Posterior vena cava (tissue), 2 donors: ENCODE results near the gene WDFY4. TPM values are rescaled to one million over a fixed set of nuclear protein-coding genes. Genes with fewer than 3 reads are reported as not detected.
A peak's percentile ranks its signal among the peaks of the same experiment; 100 is the strongest.

Experiments
- DNase-seq: peaks from one replicate; pipeline ENCODE4 v3.0.0-alpha.2; 2020; ENCODE audit warnings: low spot score
- intact Hi-C, 2 donors: fragments of 100-400 bp; cut with DNase I; formaldehyde crosslinking; loops; one replicate each; pipeline versions ENCODE4 v1.14.1 to v1.14.2; 2022 to 2023
- total RNA-seq, 2 donors: library from RNA; stranded (reverse); fragmentation: NEBNext Ultra II Directional; extraction: Animal tissue kit (Norgen Biotek cat#: 25700); gene quantifications; one replicate each; pipeline ENCODE4 v1.2.1, GENCODE V29; 2021
- donor health status: DM: yes; HTN: yes; CAD: no.
- donor health status: DM: yes; HTN: yes; CAD: no.

The WDFY4 gene
- total RNA-seq, 2 donors from 2014 or later, result 6.8 to 13.2 TPM

DNA sequence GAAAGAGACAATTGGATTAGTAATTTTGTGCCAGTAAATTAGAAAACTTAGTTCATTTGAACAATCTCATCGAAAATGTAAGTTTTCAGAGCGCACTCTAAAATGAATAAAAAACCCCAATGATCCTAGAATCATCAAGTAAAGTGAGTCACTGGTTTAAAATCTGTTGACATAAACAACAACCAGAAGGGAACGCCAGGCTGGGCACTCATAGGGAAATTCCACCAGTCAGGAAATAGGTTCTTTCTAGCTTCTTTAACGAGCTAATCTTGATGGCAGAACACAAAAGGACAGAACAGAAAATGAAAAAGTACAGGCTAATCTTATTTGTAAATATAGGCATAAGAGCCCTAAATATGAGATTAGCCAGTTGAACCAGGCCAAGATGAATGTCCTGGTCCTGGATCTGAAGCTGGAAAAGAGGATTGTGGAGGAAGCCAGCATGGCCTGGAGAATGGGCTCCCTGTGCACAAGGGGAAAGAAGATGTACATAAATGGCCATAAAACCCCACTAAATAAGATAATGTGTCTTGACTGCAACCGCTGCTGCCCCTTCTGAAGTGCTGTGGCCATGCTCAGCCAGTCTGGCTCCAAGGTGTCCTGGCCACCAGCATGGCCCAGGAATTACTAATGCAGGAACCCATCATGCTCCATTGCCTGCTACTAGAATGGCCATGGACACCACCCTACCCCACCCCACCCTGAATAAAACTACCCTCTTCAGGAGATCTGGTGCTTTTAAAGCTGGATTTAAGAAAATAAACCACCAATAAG is 114.0 kb downstream of the WDFY4 start:
- DNase-seq, result no peak
- intact Hi-C loops, result no loop called here

DNA sequence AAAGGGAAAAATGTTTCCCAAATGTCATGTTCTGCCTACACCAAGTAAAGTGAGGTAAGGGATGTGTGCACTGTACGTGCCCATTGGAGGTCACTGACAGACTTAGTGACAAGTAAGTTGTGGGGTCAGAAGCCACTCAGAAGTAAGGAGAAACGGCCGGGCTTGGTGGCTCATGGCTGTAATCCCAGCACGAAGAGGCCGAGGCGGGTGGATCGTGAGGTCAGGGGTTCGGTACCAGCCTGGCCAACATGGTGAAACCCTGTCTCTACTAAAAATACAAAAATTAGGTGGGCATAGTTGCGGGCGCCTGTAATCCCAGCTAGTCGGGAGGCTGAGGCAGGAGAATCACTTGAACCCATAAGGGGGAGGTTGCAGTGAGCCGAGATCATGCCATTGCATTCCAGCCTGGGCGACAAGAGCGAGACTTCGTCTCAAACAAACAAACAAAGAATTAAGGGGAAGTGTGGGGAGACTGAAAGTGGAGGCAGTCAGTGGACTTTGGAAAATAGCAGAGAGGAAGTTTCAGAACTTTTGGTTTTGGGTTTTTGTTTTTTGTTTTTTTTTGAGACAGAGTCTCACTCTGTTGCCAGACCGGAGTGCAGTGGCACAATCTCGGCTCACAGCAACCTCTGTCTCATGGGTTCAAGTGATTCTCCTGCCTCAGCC is 114.8 kb downstream of the WDFY4 start:
- intact Hi-C loops, result no loop called here
- no peak for DNase-seq

DNA sequence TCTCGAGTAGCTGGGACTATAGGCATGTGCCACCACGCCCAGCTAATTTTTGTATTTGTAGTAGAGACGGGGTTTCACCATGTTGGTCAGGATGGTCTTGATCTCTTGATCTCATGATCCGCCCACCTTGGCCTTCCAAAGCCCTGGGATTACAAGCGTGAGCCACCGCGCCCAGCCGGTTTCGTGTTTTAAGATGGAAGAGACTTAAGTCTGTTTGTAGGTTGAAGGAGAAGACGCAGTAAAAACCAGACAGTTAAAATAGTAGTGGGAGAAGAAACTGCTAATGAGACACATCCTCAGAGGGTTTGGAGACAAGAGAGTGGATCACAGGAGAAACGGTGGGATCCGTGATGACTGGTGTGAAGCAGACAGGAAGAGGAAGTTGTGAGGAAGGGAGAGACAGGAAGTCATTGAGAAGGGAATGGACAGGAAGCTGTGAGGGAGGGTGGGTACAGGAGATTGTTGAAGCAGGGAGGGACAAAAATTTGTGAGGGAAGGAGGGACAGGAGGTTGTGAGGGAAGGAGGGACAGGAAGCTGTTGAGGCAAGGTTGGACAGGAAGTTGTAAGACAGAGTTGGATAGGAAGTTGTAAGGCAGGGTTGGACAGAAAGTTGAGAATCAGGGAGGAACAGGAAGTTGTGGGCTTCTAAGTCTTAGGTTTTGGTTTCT is 115.5 kb downstream of the WDFY4 start:
- no peak for DNase-seq
- intact Hi-C loops, result no loop called here

DNA sequence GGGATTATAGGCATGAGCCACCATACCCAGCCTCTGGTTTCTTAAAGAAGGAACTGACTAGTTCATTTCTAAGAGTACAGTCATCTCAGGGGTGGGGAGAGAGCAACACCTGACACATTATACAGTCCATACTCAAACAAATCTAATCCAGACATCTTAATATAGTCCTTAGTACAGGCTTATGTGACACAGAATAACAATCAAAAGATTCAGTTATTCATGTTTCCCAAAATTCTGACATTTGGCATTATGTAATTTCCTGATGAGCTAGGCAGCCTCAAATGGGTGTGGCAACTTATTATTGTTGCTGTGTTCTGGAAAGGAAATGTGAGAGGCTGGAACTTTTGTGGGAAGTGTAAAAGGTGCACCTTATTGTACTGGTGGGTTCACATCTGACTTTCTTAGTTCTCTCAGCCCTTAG is 116.3 kb downstream of the WDFY4 start:
- no peak for DNase-seq
- intact Hi-C loops, result no loop called here

DNA sequence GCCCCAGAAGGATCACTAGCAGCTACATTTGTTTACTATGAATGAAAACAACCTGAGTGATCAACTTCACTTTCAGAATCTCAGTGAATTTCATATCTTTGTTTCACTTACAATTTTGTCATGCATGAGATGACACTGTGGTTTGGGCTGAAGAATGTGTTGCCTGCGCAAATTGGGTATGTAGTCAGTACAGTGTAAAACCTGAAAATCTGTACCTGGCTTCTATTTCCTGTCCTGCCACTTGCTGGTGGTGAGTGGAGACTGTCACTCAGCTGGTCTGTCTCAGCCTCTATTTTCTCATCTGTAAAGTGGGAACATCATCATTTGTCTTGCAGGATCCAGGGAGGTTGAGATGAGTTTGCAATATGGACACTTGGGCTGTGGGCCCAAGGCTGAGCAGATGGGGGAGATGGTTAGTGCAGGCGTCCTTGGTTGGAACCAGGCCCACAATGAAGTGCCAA is 118.0 kb downstream of the WDFY4 start:
- intact Hi-C loops, result no loop called here
- DNase-seq, result no peak

DNA sequence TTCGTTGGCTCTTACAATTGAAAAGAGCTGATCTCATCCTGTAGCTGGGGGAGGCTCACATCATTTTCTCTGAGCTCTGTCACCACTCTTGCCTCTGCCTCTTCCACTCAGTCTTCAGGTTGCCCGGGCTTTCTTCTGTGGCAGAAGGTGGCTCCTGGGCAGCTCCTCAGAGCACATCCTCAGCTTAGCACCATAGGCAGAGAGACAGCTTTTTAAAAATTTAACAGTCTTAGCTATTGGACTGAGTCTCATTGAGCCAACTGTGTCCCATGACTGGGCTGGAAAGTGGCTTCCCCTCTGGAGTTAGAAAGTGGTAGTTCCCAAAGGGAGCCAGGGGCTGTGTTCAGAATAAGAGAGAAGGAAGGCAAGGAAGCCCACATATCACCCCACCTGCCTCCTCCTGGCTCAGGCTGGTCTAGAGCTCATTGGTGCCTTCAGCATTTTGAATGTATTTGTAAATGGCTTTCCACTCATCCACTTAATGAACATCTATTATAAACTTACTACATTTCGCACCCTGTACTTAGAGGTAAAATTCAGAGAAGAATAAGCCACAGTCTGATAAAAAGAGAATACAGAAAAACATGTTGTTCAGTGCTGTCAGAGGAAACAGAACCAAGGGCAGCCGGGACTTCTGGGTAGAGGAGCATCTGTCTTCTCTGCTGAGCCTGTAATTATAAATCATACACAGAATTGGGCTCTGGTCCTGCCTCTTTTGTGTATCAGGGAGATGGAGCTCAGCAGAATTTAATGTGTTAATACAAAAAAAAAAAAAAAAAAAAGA is 119.3 kb downstream of the WDFY4 start:
- intact Hi-C loops, result no loop called here

DNA sequence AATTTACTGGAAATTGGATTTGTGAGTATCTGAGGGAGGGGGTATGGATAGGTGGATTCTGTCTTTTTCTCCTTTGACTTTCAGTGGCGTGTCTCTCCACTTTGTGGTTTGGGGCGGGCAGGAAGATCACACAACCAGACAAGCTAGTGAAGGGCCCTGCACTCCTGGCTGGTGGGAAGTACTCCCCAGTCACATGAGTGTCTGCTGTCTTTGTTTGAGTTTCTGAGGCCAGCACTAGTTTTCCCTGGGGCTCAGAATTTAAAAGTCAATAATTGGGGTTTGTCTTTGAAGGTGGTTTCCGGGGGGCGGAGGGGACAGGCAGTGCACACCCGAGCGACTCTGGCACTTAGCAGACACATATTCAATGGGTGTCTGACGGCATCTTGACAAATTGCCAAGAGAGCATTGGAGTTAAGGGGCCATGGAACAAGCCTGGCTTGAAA is 120.1 kb downstream of the WDFY4 start:
- intact Hi-C loops, result loop anchor here in 1 of 2 donors (5.0 kb wide), 1 partner anchor 607 kb away; no protein-coding TSS in a partner anchor
- DNase-seq, result no peak

More for the DNA sequence above, 119.3 kb downstream of the WDFY4 start:
- DNase-seq, result no peak

DNA sequence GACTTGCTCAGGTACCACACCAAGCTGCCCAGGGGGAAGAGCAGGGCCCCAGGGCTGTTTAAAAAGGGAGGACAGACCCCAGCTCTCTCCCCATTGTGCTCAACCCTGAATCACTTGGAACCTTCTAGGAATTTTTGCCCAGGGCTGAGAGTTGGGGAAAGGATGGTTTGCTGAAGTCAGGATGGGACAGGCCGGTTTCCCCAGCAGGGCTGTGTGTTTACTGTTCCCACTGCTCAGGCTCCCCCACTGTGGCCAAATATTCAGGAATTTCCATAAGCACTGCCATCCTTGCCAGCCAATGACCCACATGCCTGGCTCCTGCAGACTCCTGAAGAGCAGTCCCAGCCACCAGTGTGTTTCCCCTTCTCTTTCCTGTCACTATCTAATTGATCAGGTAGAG is 120.7 kb downstream of the WDFY4 start:
- no peak for DNase-seq
- intact Hi-C loops, result loop anchor here in 1 of 2 donors (5.0 kb wide), 1 partner anchor 608 kb away; no protein-coding TSS in a partner anchor

DNA sequence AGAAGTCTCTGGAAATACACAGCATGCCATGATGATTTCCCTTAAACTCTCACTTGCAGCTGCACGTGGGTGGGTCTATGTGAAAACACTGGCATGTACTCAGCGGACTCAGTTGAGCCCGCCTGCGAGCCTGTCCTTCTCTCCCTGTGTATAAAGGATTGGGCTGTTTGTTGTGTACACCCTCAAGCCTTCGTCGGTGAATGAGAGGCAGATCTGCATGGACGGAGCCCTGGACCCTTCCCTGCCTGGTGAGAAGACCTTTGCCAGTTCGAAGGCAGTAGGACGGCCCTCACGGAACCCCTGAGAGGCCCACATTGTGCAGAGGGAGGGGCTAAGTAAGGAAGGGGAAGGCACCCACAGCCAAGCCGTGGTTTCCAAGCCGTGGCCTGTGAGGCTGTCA is 121.2 kb downstream of the WDFY4 start:
- intact Hi-C loops, result loop anchor here in 1 of 2 donors (5.0 kb wide), 1 partner anchor 609 kb away; no protein-coding TSS in a partner anchor
- peak; percentile 87 for DNase-seq

DNA sequence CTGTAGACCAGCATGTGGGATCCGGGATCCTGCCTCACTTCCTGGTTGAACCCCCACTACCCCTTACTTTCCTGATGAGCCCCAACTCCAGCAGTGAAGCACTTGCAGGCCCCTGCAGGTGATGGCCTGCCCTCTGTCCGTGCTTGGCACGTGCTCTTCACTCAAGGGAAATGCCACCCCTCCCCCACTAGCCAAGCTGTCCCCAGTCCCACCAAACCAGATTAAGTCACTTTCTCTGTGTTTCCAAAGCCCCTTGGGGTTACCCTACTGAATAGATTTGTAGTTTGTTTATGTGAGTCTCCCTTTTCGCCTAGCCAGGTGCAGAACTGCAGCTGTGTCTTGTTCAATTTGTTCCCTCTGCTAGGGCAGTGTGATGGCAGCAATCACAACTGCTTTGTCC is 121.7 kb downstream of the WDFY4 start:
- intact Hi-C loops, result loop anchor here in 1 of 2 donors (5.0 kb wide), 1 partner anchor 609 kb away; no protein-coding TSS in a partner anchor
- DNase-seq, result no peak

DNA sequence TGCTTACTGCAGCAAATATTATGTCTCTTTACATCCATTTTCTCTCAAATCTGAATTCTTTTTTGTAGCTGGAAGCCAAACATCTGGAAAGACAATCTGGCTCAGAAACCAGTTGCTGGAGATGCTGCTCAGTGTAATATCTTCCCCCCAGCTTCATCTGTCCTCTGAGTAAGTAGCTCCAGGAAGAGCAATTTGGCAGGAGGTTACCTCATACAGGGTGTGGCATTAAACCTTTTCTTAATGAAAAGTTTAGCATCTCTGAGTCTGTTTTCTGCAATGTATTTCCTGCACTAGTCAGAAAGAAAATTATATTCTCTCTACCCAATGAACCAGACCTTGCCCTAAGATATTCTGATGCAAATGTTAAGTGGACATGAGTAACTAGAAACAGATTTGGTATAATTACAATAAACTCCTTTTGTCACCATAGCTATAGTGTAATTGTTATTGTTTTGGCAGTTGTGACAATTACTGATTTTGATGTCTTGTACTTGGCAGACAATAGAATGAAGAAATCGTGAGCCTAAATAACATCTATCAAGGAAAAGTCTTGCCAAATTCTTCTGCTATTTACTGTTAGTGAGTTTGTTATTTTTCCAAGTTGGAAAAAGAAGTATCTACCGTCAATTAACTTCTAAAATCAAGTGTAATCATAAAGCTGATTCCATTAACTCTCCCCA is 123.3 kb downstream of the WDFY4 start:
- intact Hi-C loops, result loop anchor here in 1 of 2 donors (5.0 kb wide), 1 partner anchor 611 kb away; no protein-coding TSS in a partner anchor
- no peak for DNase-seq

DNA sequence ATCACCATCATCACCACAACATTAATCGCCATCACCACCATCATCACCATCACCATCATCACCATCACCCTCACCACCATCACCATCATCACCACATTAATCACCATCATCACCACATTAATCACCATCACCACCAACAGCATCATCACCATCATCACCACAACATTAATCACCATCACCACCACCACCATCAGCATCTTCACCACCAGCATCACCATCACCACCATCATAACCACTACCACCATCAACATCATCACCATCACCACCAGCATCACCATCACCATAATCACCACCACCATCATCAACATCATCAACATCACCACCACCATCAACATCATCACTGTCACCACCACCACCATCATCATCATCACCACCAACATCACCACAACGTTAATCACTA is 124.6 kb downstream of the WDFY4 start:
- no peak for DNase-seq
- intact Hi-C loops, result loop anchor here in 1 of 2 donors (5.0 kb wide), 1 partner anchor 612 kb away; no protein-coding TSS in a partner anchor

DNA sequence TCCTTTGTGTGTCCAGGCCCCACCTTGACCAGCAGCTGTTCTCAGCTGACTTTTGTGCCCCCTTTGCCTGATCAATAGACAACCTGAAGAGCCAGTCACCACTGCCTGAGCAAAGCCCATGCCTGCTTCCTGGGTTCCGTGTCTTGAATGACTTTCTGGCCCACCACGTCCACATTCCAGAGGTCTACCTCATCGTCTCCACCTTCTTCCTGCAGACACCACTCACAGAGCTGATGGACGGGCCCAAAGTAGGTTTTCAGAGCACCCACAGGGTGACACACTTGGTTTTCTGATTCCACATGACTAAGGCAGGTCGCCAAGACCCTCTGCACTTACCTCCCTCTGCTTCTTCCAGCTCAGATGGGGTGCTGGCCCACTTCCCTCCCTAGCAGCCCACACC is 126.8 kb downstream of the WDFY4 start:
- intact Hi-C loops, result no loop called here
- DNase-seq, result no peak

DNA sequence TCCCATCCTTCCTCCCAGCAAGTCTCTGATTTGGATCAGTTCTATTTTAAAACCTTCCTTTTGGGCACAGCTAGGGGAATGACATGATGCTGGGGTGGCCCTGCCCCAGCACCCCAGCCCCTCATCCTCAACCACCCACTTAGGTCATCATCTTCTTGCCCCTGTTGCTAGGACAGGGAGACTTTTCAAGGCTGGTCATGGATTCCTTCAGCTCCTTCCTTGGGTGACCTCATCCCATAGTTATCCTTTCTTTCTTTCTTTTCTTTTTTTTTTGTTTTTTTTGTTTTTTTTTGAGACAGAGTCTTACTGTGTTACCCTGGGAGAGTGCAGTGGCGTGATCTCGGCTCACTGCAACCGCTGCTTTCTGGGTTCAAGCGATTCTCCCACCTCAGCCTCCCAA is 127.2 kb downstream of the WDFY4 start:
- intact Hi-C loops, result no loop called here
- no peak for DNase-seq

DNA sequence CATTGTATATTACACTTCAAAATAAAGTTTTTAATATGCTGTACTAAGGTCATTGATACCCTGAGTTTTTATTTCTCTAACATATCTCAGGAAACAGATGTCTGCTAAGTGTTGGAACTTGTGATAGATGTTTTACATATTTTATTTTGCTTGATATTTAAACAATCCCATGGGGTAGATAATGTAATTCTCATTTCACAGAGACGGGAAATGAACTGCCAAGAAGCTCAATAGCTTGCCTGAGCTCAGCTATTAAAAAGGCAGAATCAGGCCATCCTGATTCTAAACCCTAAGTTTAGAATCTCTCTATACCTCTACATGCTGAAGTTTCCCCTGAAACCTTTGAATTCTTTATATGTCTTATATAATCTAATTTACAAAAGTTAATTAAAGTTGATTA is 128.6 kb downstream of the WDFY4 start:
- intact Hi-C loops, result no loop called here
- DNase-seq, result no peak

DNA sequence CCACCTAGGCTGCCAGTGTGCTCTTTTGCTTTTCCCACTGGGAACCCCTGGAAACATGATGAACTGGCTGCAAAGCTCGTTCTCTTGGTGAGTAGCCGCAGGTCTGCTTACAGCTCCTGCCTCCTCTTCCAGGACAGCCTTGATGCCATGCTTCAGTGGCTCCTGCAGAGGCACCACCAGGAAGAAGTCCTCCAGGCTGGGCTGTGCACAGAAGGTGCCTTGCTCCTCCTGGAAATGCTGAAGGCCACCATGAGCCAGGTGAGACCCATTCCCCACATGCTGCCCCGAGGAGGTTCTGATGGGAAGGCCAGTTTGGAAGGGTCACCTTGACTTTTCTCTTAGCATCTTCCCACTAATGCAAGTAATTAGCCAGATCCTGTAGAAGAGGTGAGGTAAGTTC is 129.2 kb downstream of the WDFY4 start:
- DNase-seq, result no peak
- intact Hi-C loops, result no loop called here

DNA sequence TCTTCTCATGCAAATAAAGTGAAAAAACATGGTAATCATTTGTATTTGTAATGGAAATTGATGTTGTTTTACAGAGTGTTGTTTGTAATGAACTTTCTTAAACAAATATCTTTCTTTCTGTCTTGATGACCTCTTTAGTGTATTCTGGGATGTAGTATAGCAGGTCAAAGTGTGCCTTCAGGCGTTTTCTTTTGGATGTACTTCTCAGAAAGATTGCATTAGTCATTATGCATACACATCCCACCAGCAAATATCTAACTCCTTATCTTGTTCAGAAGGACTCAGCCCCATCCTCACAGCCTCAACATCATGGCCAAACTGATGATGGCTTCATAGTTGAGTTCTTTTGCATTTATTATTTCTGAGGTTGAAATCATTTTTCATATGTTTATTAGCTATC is 130.3 kb downstream of the WDFY4 start:
- DNase-seq, result no peak
- intact Hi-C loops, result no loop called here

DNA sequence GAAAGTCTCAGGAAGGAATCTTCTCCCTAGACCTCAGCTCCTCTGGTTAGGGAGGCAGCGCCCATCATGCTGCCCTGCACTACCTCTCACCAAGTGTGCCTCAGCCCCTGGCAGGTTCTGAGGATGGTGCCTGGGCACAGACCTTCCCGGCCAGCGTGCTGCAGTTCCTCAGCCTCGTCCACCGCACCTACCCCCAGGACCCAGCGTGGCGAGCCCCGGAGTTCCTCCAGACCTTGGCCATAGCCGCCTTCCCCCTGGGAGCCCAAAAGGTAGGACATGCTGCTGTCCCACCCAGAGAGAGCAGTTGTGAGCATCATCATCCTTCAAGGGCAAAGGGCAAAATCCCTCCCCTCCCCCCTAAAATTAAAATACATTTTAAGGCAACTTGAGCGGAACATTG is 132.5 kb downstream of the WDFY4 start:
- intact Hi-C loops, result no loop called here
- no peak for DNase-seq

DNA sequence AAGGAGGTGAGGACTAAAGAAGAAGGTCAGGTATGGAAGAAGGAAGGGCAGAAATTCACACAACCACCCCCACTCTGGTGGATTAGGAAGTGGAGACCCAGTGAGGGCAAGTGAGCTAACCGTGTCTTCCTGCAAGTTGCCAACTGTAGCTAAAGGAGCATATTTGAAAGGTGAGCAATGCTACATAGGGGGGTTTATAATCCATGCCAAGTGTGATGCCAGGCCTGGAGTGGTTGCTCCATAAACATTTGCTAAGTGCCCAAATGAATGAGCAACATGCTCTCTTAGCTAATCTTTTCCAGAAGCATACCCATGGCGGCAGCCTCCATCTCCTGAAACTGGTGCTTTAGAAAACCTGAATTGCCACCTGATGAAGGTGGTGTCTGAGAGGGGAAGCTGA is 133.4 kb downstream of the WDFY4 start:
- intact Hi-C loops, result no loop called here
- no peak for DNase-seq
